GM13976 (cell line): ENCODE results near the gene TEAD4.

ENCODE experiments used
- DNase-seq: peaks from one replicate; pipeline ENCODE4 v3.0.0; 2012; ENCODE audit warnings: low spot score
- in situ Hi-C: fragments of 300-500 bp; cut with MboI; formaldehyde crosslinking; loops from one replicate; pipeline ENCODE4 v1.12.0; 2022; ENCODE audit warnings: low sequenced_read_pairs, mixed read lengths, inconsistent platforms; ENCODE audit not compliant: unreplicated experiment
- TF ChIP-seq, protein P1 (sequence below): IDR thresholded peaks from 2 replicates; pipeline ENCODE4 v1.5.1; 2012; ENCODE audit warnings: borderline replicate concordance, mild to moderate bottlenecking; ENCODE audit not compliant: insufficient read depth; ENCODE audit errors: extremely low read depth, missing control alignments, control extremely low read depth

The TEAD4 gene

GRCh38 chr12:3000548-3001275 lies 41.5 kb downstream of the TEAD4 start:
- TF ChIP-seq, protein P1, sequence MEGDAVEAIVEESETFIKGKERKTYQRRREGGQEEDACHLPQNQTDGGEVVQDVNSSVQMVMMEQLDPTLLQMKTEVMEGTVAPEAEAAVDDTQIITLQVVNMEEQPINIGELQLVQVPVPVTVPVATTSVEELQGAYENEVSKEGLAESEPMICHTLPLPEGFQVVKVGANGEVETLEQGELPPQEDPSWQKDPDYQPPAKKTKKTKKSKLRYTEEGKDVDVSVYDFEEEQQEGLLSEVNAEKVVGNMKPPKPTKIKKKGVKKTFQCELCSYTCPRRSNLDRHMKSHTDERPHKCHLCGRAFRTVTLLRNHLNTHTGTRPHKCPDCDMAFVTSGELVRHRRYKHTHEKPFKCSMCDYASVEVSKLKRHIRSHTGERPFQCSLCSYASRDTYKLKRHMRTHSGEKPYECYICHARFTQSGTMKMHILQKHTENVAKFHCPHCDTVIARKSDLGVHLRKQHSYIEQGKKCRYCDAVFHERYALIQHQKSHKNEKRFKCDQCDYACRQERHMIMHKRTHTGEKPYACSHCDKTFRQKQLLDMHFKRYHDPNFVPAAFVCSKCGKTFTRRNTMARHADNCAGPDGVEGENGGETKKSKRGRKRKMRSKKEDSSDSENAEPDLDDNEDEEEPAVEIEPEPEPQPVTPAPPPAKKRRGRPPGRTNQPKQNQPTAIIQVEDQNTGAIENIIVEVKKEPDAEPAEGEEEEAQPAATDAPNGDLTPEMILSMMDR: no peak
- no peak for DNase-seq
- in situ Hi-C loops: no loop called here

GRCh38 chr12:3002646-3003045 lies 43.4 kb downstream of the TEAD4 start:
- no peak for DNase-seq
- in situ Hi-C loops: no loop called here
- TF ChIP-seq, protein P1: no peak

DNA sequence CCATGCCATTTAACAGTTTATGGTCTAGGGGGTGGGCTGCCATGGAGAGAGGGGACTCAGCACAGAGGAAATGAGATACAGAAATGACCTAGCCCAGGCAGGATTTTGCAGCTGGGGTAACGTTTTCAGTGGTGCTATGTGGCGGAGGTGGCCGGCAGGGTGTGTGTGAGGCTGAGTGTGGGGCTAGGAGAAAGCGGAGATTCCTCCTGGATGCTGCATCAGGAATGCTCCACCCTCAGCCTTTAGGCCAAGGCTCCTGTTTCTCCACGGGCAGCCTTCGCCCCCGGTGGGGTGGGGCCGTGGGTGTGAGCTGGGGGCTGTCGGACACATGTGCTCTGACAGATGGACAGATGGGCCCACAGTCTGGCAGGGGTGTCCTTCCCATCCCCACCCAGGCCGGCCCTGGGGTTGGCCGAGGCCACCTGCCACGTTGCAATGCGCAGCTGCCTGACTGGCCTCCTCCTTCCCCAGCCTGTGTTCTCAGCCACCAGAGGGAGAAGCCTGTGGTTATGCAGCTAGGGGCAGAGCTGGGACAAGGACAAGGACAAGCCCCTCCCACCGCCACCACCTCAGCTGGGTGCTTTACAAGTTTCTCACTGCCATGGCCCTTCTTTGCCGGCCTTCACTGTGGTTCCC lies 44.3 kb downstream of the TEAD4 start:
- no peak for DNase-seq
- TF ChIP-seq, protein P1: no peak
- in situ Hi-C loops: no loop called here

DNA sequence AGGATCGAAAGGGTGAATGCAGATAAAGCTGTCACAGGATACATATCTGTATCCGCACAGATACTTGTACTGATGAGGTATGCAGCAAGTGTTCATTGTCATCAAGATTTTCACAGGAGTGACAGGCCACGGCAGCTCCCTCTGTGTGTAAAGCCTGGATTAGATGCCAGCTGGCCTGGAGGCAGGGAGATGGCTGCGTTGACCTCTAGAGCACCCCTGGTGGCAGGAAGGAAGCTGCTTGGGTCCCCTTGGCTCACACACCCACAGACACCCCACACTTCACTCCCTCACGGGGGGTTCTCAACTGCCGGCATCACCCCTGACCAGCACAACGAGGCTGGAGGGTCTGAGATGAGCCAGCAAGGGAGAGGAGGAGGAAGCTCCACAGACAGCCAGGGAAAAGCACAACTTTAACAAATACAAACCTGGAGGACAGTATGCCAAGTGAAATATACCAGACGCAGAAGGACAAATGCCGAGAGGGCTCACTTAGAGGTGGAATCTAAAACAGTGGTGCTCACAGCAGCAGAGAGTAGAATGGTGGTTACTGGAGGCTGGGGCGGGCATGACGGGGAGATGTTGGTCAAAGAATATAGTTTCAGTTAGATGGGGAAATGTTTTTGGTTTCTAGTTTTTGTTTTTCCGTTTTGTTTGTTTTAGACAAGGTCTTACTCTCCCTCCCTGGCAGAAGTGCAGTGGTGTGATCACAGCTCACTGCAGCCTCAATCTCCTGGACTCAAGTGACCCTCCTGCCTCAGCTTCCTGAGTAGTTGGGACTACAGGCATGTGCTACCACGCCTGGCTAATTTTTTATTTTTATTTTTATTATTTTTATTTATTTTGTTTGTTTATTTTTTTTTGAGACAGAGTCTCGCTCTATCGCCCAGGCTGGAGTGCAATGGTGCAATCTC lies 45.7 kb downstream of the TEAD4 start:
- in situ Hi-C loops: no loop called here
- TF ChIP-seq, protein P1: no peak
- no peak for DNase-seq

DNA sequence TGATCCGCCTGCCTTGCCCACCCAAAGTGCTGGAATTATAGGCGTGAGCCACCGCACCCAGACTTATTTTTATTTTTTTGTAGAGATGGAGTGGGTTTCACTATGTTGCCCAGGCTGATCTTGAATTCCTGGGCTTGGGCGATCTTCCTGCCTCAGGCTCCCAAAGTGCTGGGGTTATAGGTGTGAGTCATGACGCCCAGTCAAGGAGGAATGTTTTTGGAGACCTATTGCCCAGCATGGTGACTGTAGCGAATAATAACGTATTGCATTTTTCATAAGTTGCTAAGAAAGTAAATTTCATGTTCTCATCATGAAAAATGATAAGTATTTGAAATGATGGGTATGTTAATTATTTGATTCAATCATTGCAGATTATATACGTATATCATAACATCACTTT lies 46.5 kb downstream of the TEAD4 start:
- TF ChIP-seq, protein P1: no peak
- no peak for DNase-seq
- in situ Hi-C loops: no loop called here

- no peak for DNase-seq
- TF ChIP-seq, protein P1: no peak
- in situ Hi-C loops: no loop called here
These were observed 50.6 kb downstream of the TEAD4 start for GRCh38 chr12:3009780-3010179.
